Measurements from ENCODE around the gene NARS2.
"Not testable (repeated sequence)": the region's sequence is repeated elsewhere in the genome, so short reads cannot be mapped to it uniquely, and the experiment has no call there.

The NARS2 gene

DNA sequence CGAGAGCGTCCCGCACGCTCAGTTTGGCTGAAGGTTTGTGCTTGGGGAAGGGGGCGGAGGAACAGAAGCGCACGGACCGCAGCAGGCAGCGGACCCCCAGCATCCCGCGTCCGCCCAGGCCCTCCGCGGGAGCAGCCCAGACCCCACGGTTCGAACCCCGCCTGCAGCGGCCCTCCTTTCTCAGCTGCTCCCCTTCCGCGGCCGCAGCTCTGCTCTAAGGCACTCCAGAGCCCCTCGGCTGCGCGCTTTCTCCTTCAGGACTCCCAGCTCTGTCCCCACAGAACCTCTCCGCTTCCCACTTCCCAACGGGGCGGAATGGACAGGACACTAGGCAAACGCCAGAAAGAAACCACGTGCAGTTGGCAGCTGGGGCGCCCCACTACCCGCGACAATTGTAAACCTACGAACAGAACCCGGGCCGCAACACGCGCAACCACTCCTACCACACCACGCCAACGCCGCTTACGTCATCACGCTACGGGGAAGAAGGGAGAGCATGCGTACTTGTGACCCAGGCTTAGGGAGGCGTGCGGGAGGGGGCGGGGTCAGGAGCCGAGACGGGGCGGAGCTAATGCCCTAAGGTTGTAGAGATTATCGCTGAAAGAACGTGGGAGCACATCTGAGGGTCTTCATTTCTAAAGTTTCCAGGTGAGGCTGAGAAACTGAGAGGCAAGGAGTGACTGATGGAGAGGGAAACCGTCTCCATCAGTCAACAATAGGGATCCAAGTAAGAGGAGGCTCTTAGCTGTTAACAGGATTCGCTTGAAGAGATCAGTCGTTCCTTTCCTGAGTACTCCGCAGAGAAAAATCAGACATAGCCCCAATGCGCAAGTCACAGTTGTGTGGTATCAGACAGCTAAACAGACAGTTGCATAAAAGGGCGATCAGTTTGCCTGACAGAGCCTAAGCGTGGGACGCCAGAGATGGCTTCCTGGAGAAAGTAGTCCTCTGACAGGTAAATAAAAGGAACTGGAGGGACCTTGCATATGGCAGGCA is at the start of gene NARS2:
Gene NARS2, minus strand, starts transcription at position 479 of the 996 bp plus-strand sequence. Its CDS starts 376 bp downstream, at position 103.
- DNase-seq = peak; percentile 98 to 99

- no peak for DNase-seq
Observed at GRCh38 chr11:78622666-78623065, 48.0 kb upstream of the NARS2 start.

DNA sequence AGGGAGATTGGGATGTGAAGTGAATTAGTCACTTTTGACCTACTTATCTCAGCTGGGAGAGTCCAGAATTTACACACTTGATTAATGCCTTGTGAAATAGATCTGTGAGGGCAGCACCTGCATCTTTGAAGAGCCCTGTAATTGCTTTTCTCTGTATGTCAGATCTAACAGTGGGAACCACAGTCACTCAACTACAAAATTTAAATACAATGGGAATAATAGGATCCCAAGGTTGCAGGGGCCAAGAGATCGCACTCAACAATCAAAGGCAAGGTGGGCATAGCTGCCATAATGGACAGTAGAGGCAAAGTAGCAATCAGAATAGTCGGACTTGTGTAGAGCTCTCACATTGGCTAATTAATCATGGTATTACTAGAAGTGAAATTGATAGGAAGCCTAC is 45.5 kb upstream of the NARS2 start:
- no peak for DNase-seq

GRCh38 chr11:78615724-78616123 is 41.1 kb upstream of the NARS2 start:
- DNase-seq = no peak

GRCh38 chr11:78613378-78613813 is 38.7 kb upstream of the NARS2 start:
- DNase-seq = no peak

DNA sequence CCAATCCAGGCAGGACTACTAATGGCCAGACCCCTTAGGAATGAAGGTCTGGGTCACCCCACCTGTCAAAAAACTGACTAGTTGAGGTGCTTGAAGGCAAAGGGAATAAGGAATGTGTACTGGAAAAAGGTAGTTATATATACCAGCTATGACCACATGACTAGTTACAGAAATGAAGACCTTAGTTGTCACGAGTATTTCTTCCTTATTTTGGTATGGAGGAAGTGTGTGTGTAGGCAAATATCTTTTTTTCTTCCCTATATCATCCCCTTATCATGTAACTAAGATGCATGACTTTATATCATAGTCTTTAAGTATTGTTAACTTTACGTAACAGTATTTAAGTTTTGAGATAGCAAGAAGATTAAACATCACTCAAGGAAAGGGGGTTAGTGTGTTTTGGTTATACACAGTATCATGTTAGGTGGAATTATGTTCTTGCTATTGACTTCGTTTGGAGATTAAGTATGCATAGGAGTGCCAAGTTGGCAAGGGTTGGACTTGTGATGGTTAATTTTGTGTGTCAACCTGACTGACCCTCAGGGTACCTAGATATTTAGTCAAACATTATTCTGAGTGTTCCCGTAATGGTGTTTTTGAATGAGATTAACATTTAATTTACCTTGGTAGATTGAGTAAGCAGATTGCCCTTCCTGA is 38.2 kb upstream of the NARS2 start:
- no peak for DNase-seq

GRCh38 chr11:78609321-78609720 is 34.7 kb upstream of the NARS2 start:
- not testable (repeated sequence) for DNase-seq

DNA sequence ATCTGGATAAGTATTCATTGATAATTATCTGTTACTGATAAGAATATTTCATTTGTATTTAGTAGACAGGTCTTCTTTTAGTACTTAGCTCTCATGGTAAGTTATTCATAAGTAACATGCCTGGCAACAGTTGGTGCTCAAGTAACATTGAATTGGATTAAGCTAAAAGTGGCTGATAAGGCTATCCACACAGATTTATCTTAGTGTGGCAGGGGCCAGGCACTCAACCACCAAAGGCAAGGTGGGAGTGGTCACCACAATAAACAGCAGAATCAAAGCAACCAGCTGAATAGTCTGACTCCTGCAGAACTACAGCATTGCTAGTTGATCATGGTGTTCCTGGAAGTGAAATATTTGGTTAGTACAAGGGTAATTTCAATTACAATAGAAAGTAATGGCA is 33.0 kb upstream of the NARS2 start:
- DNase-seq = no peak

DNA sequence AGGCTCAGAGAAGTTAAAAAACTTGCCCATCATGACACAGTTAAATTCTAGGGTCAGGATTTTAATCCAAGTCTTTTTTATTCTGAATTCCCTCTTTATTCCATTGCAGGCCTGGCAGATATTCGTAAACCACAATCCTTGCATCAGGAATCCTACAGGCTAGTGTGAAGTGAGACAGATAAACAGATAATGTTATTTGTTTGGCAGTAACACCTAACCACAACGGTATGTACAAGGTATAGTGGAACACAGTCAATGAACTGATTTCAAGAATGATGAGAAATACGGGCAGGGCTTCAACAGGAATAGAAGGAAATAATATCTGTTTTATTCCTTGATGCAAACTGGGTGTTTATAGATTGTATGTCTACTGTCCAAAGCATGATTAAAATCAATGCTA is 32.0 kb upstream of the NARS2 start:
- DNase-seq = no peak

- DNase-seq = no peak
Observed at GRCh38 chr11:78605296-78605695, 30.6 kb upstream of the NARS2 start.

GRCh38 chr11:78603792-78604191 is 29.1 kb upstream of the NARS2 start:
- DNase-seq = no peak

DNA sequence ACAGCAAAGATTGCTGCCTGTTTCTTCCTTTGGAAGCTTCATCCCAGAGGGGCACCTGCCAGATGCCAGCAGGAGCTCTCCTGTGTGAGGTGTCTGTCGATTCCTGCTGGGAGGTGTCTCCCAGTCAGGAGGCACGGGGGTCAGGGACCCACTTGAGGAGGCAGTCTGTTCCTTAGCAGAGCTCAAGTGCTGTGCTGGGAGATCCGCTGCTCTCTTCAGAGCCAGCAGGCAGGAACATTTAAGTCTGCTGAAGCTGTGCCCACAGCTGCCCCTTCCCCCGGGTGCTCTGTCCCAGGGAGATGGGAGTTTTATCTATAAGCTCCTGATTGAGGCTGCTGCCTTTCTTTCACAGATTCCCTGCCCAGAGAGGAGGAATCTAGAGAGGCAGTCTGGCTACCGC is 28.1 kb upstream of the NARS2 start:
- DNase-seq = not testable (repeated sequence)

DNA sequence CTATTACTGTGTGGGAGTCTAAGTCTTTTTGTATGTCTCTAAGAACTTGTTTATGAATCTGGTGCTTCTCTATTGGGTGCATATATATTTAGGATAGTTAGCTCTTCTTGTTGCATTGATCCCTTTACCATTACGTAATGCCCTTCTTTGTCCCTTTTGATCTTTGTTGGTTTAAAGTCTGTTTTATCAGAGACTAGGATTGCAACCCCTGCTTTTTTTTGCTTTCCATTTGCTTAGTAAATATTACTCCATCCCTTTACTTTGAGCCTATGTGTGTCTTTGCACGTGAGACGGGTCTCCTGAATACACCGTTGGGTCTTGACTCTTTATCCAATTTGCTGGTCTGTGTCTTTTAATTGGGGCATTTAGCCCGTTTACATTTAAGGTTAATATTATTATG is 26.4 kb upstream of the NARS2 start:
- not testable (repeated sequence) for DNase-seq

DNA sequence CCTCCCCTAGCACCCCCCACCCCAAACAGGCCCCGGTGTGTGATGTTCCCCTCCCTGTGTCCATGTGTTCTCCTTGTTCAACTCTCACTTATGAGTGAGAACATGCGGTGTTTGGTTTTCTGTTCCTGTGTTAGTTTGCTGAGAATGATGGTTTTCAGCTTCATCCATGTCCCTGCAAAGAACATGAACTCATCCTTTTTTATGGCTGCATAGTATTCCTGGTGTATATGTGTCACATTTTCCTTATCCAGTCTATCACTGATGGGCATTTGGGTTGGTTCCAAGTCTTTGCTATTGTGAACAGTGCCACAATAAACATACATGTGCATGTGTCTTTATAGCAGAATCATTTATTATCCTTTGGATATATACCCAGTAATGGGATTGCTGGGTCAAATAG is 22.9 kb upstream of the NARS2 start:
- DNase-seq = not testable (repeated sequence)

GRCh38 chr11:78595436-78596130 is 20.9 kb upstream of the NARS2 start:
- DNase-seq = no peak

DNA sequence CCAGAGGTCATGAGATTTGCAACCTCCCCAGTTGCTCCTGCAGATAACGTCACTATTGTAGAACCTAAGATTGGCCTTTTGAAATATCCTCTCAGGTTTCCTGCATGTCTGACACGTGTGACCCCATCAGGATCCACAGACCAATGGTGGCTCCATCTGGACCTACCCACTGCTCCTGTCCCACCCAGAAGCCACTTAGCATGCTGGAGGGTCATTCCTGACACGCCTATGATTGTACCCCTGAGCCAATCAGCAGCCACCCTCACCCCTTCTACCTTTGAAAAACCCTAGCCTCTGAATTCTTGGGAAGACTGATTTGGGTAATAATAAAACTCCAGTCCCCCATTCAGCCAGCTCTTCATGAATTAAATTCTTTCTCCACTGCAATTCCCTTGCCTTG is 20.1 kb upstream of the NARS2 start:
- no peak for DNase-seq

- DNase-seq = no peak
Observed at GRCh38 chr11:78588517-78588916, 13.9 kb upstream of the NARS2 start.

GRCh38 chr11:78587446-78587845 is 12.8 kb upstream of the NARS2 start:
- no peak for DNase-seq

GRCh38 chr11:78586452-78587046 is 11.9 kb upstream of the NARS2 start:
- no peak for DNase-seq

DNA sequence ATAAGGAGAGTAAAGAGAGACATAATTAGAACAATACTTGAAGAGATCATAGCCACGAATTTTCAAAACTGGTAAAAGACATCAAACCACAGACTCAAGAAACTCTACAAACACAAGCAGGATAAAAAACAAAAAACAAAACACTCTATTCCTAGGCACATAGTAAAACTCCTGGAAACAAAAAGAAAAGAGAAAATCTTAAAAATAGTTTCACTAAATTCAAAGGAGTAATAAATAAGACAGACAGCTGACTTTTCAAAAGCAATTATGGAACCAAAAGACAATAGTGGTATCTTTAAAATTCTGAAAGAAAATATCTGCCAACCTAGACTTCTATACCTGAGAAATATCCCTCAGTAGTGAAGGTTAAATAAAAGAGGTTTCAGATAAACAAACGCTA is 9.2 kb upstream of the NARS2 start:
- DNase-seq = no peak

DNA sequence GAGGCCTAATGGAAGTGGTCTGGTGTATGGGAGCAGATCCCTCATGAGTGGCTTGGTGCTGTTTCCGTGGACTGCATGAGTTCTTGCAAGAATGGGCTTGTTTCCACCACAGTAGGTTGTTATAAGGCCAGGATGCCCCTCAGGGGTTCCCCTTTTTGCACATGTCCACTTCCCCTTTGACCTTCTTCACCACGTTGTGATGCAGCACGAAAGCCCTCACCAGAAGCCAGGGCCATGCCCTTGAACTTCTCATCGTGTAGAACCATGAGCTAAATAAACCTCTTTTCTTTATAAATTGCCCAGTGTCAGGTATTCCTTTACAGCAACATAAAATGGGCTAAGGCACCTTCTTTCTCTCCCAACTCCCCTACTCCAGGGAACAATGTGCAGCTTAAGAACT is 2.8 kb upstream of the NARS2 start:
- no peak for DNase-seq

- DNase-seq = no peak
Observed at GRCh38 chr11:78576549-78577097, 2.0 kb upstream of the NARS2 start.

DNA sequence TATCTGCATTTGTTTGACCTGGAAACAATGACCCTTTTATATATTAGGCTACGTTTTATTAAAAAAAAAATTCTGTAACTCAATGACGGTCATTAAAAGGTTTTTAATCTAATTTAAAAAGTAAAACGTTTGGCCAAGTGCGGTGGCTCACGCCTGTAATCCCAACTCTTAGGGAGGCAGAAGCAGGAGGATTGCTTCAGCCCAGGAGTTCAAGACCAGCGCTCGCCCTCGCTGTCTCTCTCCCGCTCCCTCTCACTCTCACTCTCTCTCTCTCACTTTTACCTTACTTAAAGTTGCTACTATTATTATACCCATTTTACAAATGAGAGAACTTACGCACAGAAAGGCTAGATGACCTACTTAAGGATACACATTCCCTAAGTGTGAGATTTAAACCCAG is 814 bp upstream of the NARS2 start:
- no peak for DNase-seq

Data from activated CD4-positive, alpha-beta T cell treated with anti-CD3 and anti-CD28 coated beads for 4 hours (primary cell).